Neural cell (in vitro differentiated cells): Measurements from ENCODE around the gene CEP89.

Experiments used
- EP300 ChIP-seq: fragments of 450-650 bp; conservative IDR thresholded peaks from 2 replicates; pipeline ENCODE4 v1.6.1; 2014; ENCODE audit warnings: antibody characterized with exemption, mild to moderate bottlenecking, moderate library complexity; ENCODE audit not compliant: poor library complexity, severe bottlenecking
- EZH2 ChIP-seq: fragments of 200-600, 300-800 bp; shearing (Covaris generic), sonication (generic); IDR thresholded peaks from 2 replicates; pipeline ENCODE4 v1.6.1; 2014; ENCODE audit warnings: antibody characterized with exemption, low read length, borderline replicate concordance, mild to moderate bottlenecking; ENCODE audit not compliant: insufficient read depth, poor library complexity, severe bottlenecking
- MXI1 ChIP-seq: fragments of 450-650 bp; conservative IDR thresholded peaks from 2 replicates; pipeline ENCODE4 v1.6.1; 2014; ENCODE audit warnings: antibody characterized with exemption, mild to moderate bottlenecking; ENCODE audit not compliant: poor library complexity, severe bottlenecking
- POLR2AphosphoS5 ChIP-seq: IDR thresholded peaks from 2 replicates; pipeline ENCODE4 v1.6.1; 2012
- SMC3 ChIP-seq: fragments of 450-650 bp; conservative IDR thresholded peaks from 2 replicates; pipeline ENCODE4 v1.6.1; 2014; ENCODE audit warnings: antibody characterized with exemption, mild to moderate bottlenecking, moderate library complexity; ENCODE audit not compliant: poor library complexity
- TF ChIP-seq, protein P1 (sequence below): IDR thresholded peaks from 2 replicates; pipeline ENCODE4 v1.6.1; 2012; ENCODE audit warnings: borderline replicate concordance
- TF ChIP-seq, protein P2 (sequence below): fragments of 450-650 bp; IDR thresholded peaks from 2 replicates; pipeline ENCODE4 v1.5.1; 2014; ENCODE audit warnings: antibody characterized with exemption, mild to moderate bottlenecking, moderate library complexity; ENCODE audit not compliant: poor library complexity, severe bottlenecking

DNA sequence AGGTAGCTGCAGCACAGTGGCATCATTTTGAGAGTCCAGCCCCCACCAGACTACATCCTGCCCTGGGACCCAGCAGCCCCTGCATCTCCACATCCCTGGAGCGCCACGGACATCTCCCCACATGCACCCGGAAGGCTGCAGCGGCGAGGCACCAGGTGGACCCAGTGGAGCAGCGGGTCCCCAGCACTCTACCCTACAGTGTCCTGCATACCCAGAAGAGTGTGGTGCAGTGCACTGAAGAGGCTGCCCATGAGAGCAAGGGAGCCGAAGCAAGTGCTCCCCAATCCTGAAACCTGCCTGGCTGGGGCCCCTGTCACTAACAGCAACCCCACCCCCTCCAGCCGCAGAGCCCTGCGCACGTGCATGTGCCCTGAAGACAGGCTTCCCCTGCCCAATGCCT, 80.9 kb downstream of the CEP89 start:
- TF ChIP-seq, protein P1, sequence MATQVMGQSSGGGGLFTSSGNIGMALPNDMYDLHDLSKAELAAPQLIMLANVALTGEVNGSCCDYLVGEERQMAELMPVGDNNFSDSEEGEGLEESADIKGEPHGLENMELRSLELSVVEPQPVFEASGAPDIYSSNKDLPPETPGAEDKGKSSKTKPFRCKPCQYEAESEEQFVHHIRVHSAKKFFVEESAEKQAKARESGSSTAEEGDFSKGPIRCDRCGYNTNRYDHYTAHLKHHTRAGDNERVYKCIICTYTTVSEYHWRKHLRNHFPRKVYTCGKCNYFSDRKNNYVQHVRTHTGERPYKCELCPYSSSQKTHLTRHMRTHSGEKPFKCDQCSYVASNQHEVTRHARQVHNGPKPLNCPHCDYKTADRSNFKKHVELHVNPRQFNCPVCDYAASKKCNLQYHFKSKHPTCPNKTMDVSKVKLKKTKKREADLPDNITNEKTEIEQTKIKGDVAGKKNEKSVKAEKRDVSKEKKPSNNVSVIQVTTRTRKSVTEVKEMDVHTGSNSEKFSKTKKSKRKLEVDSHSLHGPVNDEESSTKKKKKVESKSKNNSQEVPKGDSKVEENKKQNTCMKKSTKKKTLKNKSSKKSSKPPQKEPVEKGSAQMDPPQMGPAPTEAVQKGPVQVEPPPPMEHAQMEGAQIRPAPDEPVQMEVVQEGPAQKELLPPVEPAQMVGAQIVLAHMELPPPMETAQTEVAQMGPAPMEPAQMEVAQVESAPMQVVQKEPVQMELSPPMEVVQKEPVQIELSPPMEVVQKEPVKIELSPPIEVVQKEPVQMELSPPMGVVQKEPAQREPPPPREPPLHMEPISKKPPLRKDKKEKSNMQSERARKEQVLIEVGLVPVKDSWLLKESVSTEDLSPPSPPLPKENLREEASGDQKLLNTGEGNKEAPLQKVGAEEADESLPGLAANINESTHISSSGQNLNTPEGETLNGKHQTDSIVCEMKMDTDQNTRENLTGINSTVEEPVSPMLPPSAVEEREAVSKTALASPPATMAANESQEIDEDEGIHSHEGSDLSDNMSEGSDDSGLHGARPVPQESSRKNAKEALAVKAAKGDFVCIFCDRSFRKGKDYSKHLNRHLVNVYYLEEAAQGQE, result no peak
- TF ChIP-seq SMC3 (no peak), POLR2AphosphoS5 (no peak), EZH2 (no peak), EP300 (no peak), MXI1 (no peak)
- TF ChIP-seq, protein P2, sequence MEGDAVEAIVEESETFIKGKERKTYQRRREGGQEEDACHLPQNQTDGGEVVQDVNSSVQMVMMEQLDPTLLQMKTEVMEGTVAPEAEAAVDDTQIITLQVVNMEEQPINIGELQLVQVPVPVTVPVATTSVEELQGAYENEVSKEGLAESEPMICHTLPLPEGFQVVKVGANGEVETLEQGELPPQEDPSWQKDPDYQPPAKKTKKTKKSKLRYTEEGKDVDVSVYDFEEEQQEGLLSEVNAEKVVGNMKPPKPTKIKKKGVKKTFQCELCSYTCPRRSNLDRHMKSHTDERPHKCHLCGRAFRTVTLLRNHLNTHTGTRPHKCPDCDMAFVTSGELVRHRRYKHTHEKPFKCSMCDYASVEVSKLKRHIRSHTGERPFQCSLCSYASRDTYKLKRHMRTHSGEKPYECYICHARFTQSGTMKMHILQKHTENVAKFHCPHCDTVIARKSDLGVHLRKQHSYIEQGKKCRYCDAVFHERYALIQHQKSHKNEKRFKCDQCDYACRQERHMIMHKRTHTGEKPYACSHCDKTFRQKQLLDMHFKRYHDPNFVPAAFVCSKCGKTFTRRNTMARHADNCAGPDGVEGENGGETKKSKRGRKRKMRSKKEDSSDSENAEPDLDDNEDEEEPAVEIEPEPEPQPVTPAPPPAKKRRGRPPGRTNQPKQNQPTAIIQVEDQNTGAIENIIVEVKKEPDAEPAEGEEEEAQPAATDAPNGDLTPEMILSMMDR, result no peak
